ENCODE data around the gene ACSL1.

The ACSL1 gene

GRCh38 chr4:184801781-184802696, 23.7 kb downstream of the ACSL1 start:
- TF ChIP-seq CTCF (IDR thresholded peaks at IDR 0.05; ENCODE audit: low read depth, low read length) = no peak
- Histone ChIP-seq H3K4me3 (ENCODE audit: low read depth, low read length) (no peak overlapping the region), H3K27me3 (ENCODE audit: insufficient read depth, low read depth, severe bottlenecking) (no peaks in the 10 kb centered on the region), H3K36me3 (peaks cover 12% of the 10 kb centered on the region), H3K27ac (no peak overlapping the region), H3K9me3 (ENCODE audit: severe bottlenecking) (no peaks in the 10 kb centered on the region)
- no peak for DNase-seq

- no peak overlapping the region for H3K27ac ChIP-seq
- H3K4me3 ChIP-seq (ENCODE audit: low read depth, low read length) = no peak overlapping the region
- no peak for TF ChIP-seq CTCF (IDR thresholded peaks at IDR 0.05; ENCODE audit: low read depth, low read length)
- H3K9me3 ChIP-seq (ENCODE audit: severe bottlenecking) = no peaks in the 10 kb centered on the region
- DNase-seq = no peak
- no peaks in the 10 kb centered on the region for H3K27me3 ChIP-seq (ENCODE audit: insufficient read depth, low read depth, severe bottlenecking)
- peaks cover 12% of the 10 kb centered on the region for H3K36me3 ChIP-seq
Measured at GRCh38 chr4:184798504-184798903, 27.3 kb downstream of the ACSL1 start.

- no peaks in the 10 kb centered on the region for H3K9me3 ChIP-seq (ENCODE audit: severe bottlenecking)
- H3K27ac ChIP-seq = no peak overlapping the region
- TF ChIP-seq CTCF (IDR thresholded peaks at IDR 0.05; ENCODE audit: low read depth, low read length) = no peak
- H3K4me3 ChIP-seq (ENCODE audit: low read depth, low read length) = no peak overlapping the region
- H3K27me3 ChIP-seq (ENCODE audit: insufficient read depth, low read depth, severe bottlenecking) = no peaks in the 10 kb centered on the region
- no peak for DNase-seq
- H3K36me3 ChIP-seq = peaks cover 8% of the 10 kb centered on the region
Measured at GRCh38 chr4:184796906-184797305, 28.9 kb downstream of the ACSL1 start.

GRCh38 chr4:184795214-184795844, 30.4 kb downstream of the ACSL1 start:
- DNase-seq = no peak
- Histone ChIP-seq H3K4me3 (ENCODE audit: low read depth, low read length) (no peak overlapping the region), H3K27me3 (ENCODE audit: insufficient read depth, low read depth, severe bottlenecking) (no peaks in the 10 kb centered on the region), H3K9me3 (ENCODE audit: severe bottlenecking) (no peaks in the 10 kb centered on the region), H3K36me3 (peaks cover 5% of the 10 kb centered on the region), H3K27ac (no peak overlapping the region)
- no peak for TF ChIP-seq CTCF (IDR thresholded peaks at IDR 0.05; ENCODE audit: low read depth, low read length)

GRCh38 chr4:184794470-184794869, 31.3 kb downstream of the ACSL1 start:
- Histone ChIP-seq H3K4me3 (ENCODE audit: low read depth, low read length) (no peak overlapping the region), H3K9me3 (ENCODE audit: severe bottlenecking) (no peaks in the 10 kb centered on the region), H3K36me3 (peaks cover 3% of the 10 kb centered on the region), H3K27me3 (ENCODE audit: insufficient read depth, low read depth, severe bottlenecking) (no peaks in the 10 kb centered on the region), H3K27ac (no peak overlapping the region)
- DNase-seq = no peak
- no peak for TF ChIP-seq CTCF (IDR thresholded peaks at IDR 0.05; ENCODE audit: low read depth, low read length)
